K562 (cell line): ENCODE data around the gene ANK3. TPM values are rescaled to one million over a fixed set of nuclear protein-coding genes. Genes with fewer than 3 reads are reported as not detected.

Experiments used
- ATAC-seq: fragments of 200-7000 bp; cut with Tn5 transposase; 3 replicates; pipeline ENCODE4 v1.9.1; 2020; ENCODE audit warnings: moderate library complexity
- BruUV-seq: library from RNA; stranded (reverse); fragments of 400-500 nt; replicated peaks from 2 replicates; lab custom pipeline; 2021; lab: Mats Ljungman, UMichigan
- CTCF ChIA-PET: fragments of 300-600 bp; formaldehyde crosslinking; extraction: SDS; loops from one replicate; lab custom pipeline; 2021; ENCODE audit warnings: low intra/inter-chr PET ratio; lab: Yijun Ruan, JAX
- POLR2A ChIA-PET: fragments of 300-600, 350-650 bp; sonication (Branson Sonifier 250); formaldehyde crosslinking; extraction: SDS; loops from one replicate; lab custom pipeline; 2021; ENCODE audit warnings: antibody characterized with exemption, inconsistent platforms; lab: Yijun Ruan, JAX
- DNase-seq, 4 experiments: peaks; one replicate each; pipeline versions ENCODE4 v3.0.0 to v3.0.0-alpha.2; 2011 to 2018; ENCODE audit warnings: low spot score in 3 of 4, mixed read lengths in 3 of 4; ENCODE audit errors: extremely low read depth in 1 of 4
- FAIRE-seq: peaks from 2 replicates; lab custom pipeline; 2011; peaks lifted over from hg19 to GRCh38; lab: Jason Lieb, UNC
- H2AFZ ChIP-seq: 2 replicates; pipeline ENCODE4 v1.6.0; 2011; ENCODE audit warnings: low read depth, low read length, control low read depth, inconsistent platforms
- H3K27ac ChIP-seq: fragments of 200-600 bp; 3 replicates; pipeline ENCODE4 v1.8.0; 2011; ENCODE audit warnings: low read depth, mild to moderate bottlenecking, control low read depth, inconsistent platforms, low read length, moderate library complexity, mixed read lengths; ENCODE audit errors: extremely low read depth
- H3K27me3 ChIP-seq, 2 experiments: fragments of 300-600 bp in 1 of 2; 2 replicates in 1 of 2; 3 replicates in 1 of 2; pipeline versions ENCODE4 v1.6.0 to v1.8.0; 2011; ENCODE audit warnings: inconsistent platforms in 2 of 2, low read length in 2 of 2, mild to moderate bottlenecking in 1 of 2, mixed read lengths in 1 of 2, moderate library complexity in 1 of 2; ENCODE audit not compliant: control insufficient read depth in 2 of 2, insufficient read depth in 2 of 2
- H3K36me3 ChIP-seq: fragments of 300-600 bp; 3 replicates; pipeline ENCODE4 v1.8.0; 2011; ENCODE audit warnings: mild to moderate bottlenecking, low read length, inconsistent platforms; ENCODE audit not compliant: control insufficient read depth, insufficient read depth
- H3K4me1 ChIP-seq, 2 experiments: fragments of 200-600 bp in 1 of 2; replicated peaks in 1 of 2; 2 replicates in 1 of 2; 3 replicates in 1 of 2; pipeline versions ENCODE4 v1.5.1 to v1.8.0; 2011; ENCODE audit warnings: inconsistent platforms in 2 of 2, low read length in 2 of 2, mild to moderate bottlenecking in 1 of 2, mixed read lengths in 1 of 2, moderate library complexity in 1 of 2; ENCODE audit not compliant: control insufficient read depth in 2 of 2, insufficient read depth in 2 of 2
- H3K4me2 ChIP-seq: 2 replicates; pipeline ENCODE4 v1.6.1; 2011; ENCODE audit warnings: low read length, control low read depth, inconsistent platforms, mixed read lengths; ENCODE audit not compliant: insufficient read depth
- H3K4me3 ChIP-seq: fragments of 200-600 bp; sonication (generic), shearing (Covaris generic); 2 replicates; pipeline ENCODE4 v1.5.1; 2016; ENCODE audit warnings: control low read depth, inconsistent platforms
- H3K79me2 ChIP-seq: fragments of 200-600 bp; 3 replicates; pipeline ENCODE4 v1.8.0; 2011; ENCODE audit warnings: low read length, inconsistent platforms; ENCODE audit not compliant: control insufficient read depth, insufficient read depth
- H3K9ac ChIP-seq, 2 experiments: 2 replicates each; pipeline versions ENCODE4 v1.6.0 to v1.6.1; 2011; ENCODE audit warnings: low read depth in 2 of 2, low read length in 2 of 2, control low read depth in 1 of 2, inconsistent platforms in 1 of 2, mild to moderate bottlenecking in 1 of 2, mixed read lengths in 1 of 2; ENCODE audit not compliant: insufficient read depth in 1 of 2
- H3K9me1 ChIP-seq: one replicate; pipeline ENCODE4 v1.6.0; 2011; ENCODE audit warnings: inconsistent platforms, mild to moderate bottlenecking, low read length, moderate library complexity; ENCODE audit not compliant: control insufficient read depth, insufficient read depth
- H3K9me3 ChIP-seq: replicated peaks from 2 replicates; pipeline ENCODE4 v1.5.1; 2011; ENCODE audit warnings: low read depth, low read length, inconsistent platforms; ENCODE audit not compliant: control insufficient read depth, insufficient read depth
- H4K20me1 ChIP-seq: replicated peaks from 2 replicates; pipeline ENCODE4 v1.6.1; 2011; ENCODE audit warnings: low read length, inconsistent platforms, mixed read lengths; ENCODE audit not compliant: control insufficient read depth, insufficient read depth
- ARID3A ChIP-seq: IDR thresholded peaks from 2 replicates; pipeline ENCODE4 v1.6.1; 2012; ENCODE audit warnings: low read depth, low read length, improper control_type of control experiment, borderline replicate concordance
- GATAD2A ChIP-seq: fragments of 450-650 bp; IDR thresholded peaks from 2 replicates; pipeline ENCODE4 v1.6.1; 2017
- HMBOX1 ChIP-seq: sonication (generic); IDR thresholded peaks from 2 replicates; pipeline ENCODE4 v1.6.1; 2016
- HOMEZ ChIP-seq: fragments of 250-450 bp; sonication (Bioruptor Pico); IDR thresholded peaks from 2 replicates; pipeline ENCODE4 v1.4.0; 2020; ENCODE audit warnings: mild to moderate bottlenecking, moderate library complexity
- KDM5B ChIP-seq: fragments of 200-600 bp; sonication (generic); IDR thresholded peaks from 2 replicates; pipeline ENCODE4 v1.6.1; 2012; ENCODE audit warnings: low read depth, mild to moderate bottlenecking, moderate library complexity, low read length, control low read depth, inconsistent platforms; ENCODE audit not compliant: insufficient replicate concordance
- MBD2 ChIP-seq: sonication (generic); IDR thresholded peaks from 2 replicates; pipeline ENCODE4 v1.6.1; 2016; ENCODE audit warnings: low read depth, borderline replicate concordance
- SMARCC2 ChIP-seq: fragments of 450-650 bp; IDR thresholded peaks from 2 replicates; pipeline ENCODE4 v1.6.1; 2017; ENCODE audit warnings: antibody characterized with exemption, moderate library complexity, mild to moderate bottlenecking, low read depth
- THRA ChIP-seq: fragments of 450-650 bp; IDR thresholded peaks from 2 replicates; pipeline ENCODE4 v1.6.1; 2017; ENCODE audit warnings: mild to moderate bottlenecking, moderate library complexity
- ZBTB8A ChIP-seq: fragments of 450-650 bp; IDR thresholded peaks from 2 replicates; pipeline ENCODE4 v1.6.1; 2018; ENCODE audit warnings: mild to moderate bottlenecking, moderate library complexity; ENCODE audit not compliant: partially characterized antibody
- ZNF12 ChIP-seq: sonication (generic); formaldehyde crosslinking; IDR thresholded peaks from 2 replicates; pipeline ENCODE4 v1.4.0; 2020; ENCODE audit warnings: mild to moderate bottlenecking, missing genetic modification reagents
- ZNF133 ChIP-seq: fragments of 250-450 bp; sonication (Bioruptor Pico); IDR thresholded peaks from 2 replicates; pipeline ENCODE4 v1.4.0; 2020; ENCODE audit warnings: mild to moderate bottlenecking
- ZNF239 ChIP-seq: fragments of 250-450 bp; sonication (Bioruptor Pico); IDR thresholded peaks from 2 replicates; pipeline ENCODE4 v1.4.0; 2020; ENCODE audit warnings: mild to moderate bottlenecking
- ZNF324 ChIP-seq: fragments of 250-450 bp; sonication (Bioruptor Pico); IDR thresholded peaks from 2 replicates; pipeline ENCODE4 v1.4.0; 2020; ENCODE audit warnings: mild to moderate bottlenecking
- ZNF347 ChIP-seq: fragments of 450-650 bp; formaldehyde crosslinking; IDR thresholded peaks from 2 replicates; pipeline ENCODE4 v1.4.0; 2020; ENCODE audit warnings: low read depth, mild to moderate bottlenecking, moderate library complexity
- ZNF717 ChIP-seq: fragments of 250-450 bp; sonication (Bioruptor Pico); IDR thresholded peaks from 2 replicates; pipeline ENCODE4 v1.5.0; 2021
- in situ Hi-C: fragments of 300-500 bp; cut with MboI; formaldehyde crosslinking; loops from 4 replicates; pipeline ENCODE4 v1.15.0; 2018; ENCODE audit warnings: inconsistent platforms, mixed read lengths
- intact Hi-C: fragments of 100-400 bp; cut with micrococcal nuclease; formaldehyde crosslinking; loops from 2 replicates; pipeline ENCODE4 v1.14.2; 2022
- polyA plus RNA-seq, 8 experiments: library from polyadenylated mRNA; depleted of rRNA in 4 of 8; stranded (reverse) in 5 of 8; unstranded in 3 of 8; fragments of >200 nt; fragmentation: Nextera tagmentation in 2 of 8; fragmentation: Illumina TruSeq in 1 of 8; extraction: Ambion mirVana in 2 of 8; extraction: Trizol in 1 of 8; gene quantifications; 2 replicates each; pipeline versions ENCODE4 v1.2.1 to v1.2.3, GENCODE V29; 2011 to 2014; ENCODE audit warnings: inconsistent platforms in 1 of 8, missing spikeins in 1 of 8
- total RNA-seq, 7 experiments: library from RNA; depleted of rRNA in 6 of 7; stranded (reverse); fragments of >200 nt in 6 of 7; fragmentation: Illumina TruSeq in 2 of 7; extraction: Trizol in 2 of 7; gene quantifications; 2 replicates each; pipeline versions ENCODE4 v1.2.1 to v1.2.3, GENCODE V29; 2011 to 2021; ENCODE audit warnings: low replicate concordance in 1 of 7

The ANK3 gene
- total and polyA plus RNA-seq, 9 of the 15 experiments (the other 6 are each of a cell fraction or from before 2014, with no cell fraction given) = 10.0 to 32.3 (median 17.9) TPM

- no TSS peak for BruUV-seq
- Histone ChIP-seq H3K4me1 (peaks cover 0 to 4% of the 10 kb centered on the region in 2 experiments; a peak in 2 of 5 replicates), H3K9ac (no peak overlapping the region), H3K79me2 (no peaks in the 10 kb centered on the region), H3K9me3 (no peaks in the 10 kb centered on the region), H3K36me3 (no peaks in the 10 kb centered on the region), H4K20me1 (no peaks in the 10 kb centered on the region), H3K9me1 (no peaks in the 10 kb centered on the region), H3K4me2 (no peak overlapping the region), H3K4me3 (no peak overlapping the region), H3K27ac (no peak overlapping the region), H2AFZ (no peak overlapping the region), H3K27me3 (no peaks in the 10 kb centered on the region)
- POLR2A ChIA-PET = interaction anchor here (0.7 to 1.3 kb wide), 2 partner anchors 10 to 574 kb away, joined by 3 to 4 read pairs; no protein-coding TSS in a partner anchor
- DNase-seq (no peak), FAIRE-seq (no peak), ATAC-seq (no peak)
- CTCF ChIA-PET = no interaction called here
- in situ Hi-C loops (no loop called here), intact Hi-C loops (no loop called here)
- TF ChIP-seq ZNF347 (CRISPR knock-in tag) = no peak
- no peak for TF ChIP-seq ZNF324 (CRISPR knock-in tag)
- no peak for TF ChIP-seq SMARCC2
- TF ChIP-seq ZBTB8A = no peak
- TF ChIP-seq ZNF239 (CRISPR knock-in tag) = no peak
- TF ChIP-seq KDM5B = no peak
- no peak for TF ChIP-seq HMBOX1
- TF ChIP-seq HOMEZ (CRISPR knock-in tag) = no peak
- TF ChIP-seq THRA = no peak
- TF ChIP-seq MBD2 = no peak
- TF ChIP-seq ZNF12 = no peak
- no peak for TF ChIP-seq ZNF717
- TF ChIP-seq ZNF133 = no peak
- TF ChIP-seq GATAD2A = no peak
- TF ChIP-seq ARID3A = no peak
Measured at GRCh38 chr10:60419249-60419648, 29.6 kb upstream of the ANK3 start.
